BLaER1 (cell line): ENCODE measurements around the gene INPP5A.

Experiments
- H3K27ac ChIP-seq: shearing (Covaris generic); formaldehyde crosslinking; 2 replicates; pipeline ENCODE4 v1.8.1; 2022
- H3K27me3 ChIP-seq: shearing (Covaris generic); formaldehyde crosslinking; 2 replicates; pipeline ENCODE4 v1.8.1; 2022
- H3K36me3 ChIP-seq: shearing (Covaris generic); formaldehyde crosslinking; 2 replicates; pipeline ENCODE4 v1.8.1; 2022
- H3K4me1 ChIP-seq: shearing (Covaris generic); formaldehyde crosslinking; 2 replicates; pipeline ENCODE4 v1.8.1; 2022
- H3K4me2 ChIP-seq: shearing (Covaris generic); formaldehyde crosslinking; 2 replicates; pipeline ENCODE4 v1.8.1; 2022
- H3K4me3 ChIP-seq: shearing (Covaris generic); formaldehyde crosslinking; 2 replicates; pipeline ENCODE4 v1.8.1; 2022
- H3K9ac ChIP-seq: shearing (Covaris generic); formaldehyde crosslinking; 2 replicates; pipeline ENCODE4 v1.8.1; 2022
- H3K9me3 ChIP-seq: shearing (Covaris generic); formaldehyde crosslinking; 2 replicates; pipeline ENCODE4 v1.8.1; 2022
- H4K20me1 ChIP-seq: shearing (Covaris generic); formaldehyde crosslinking; 2 replicates; pipeline ENCODE4 v1.8.1; 2022
- Cebpa-rat ChIP-seq: shearing (Covaris generic); IDR thresholded peaks from 2 replicates; pipeline ENCODE4 v1.8.1; 2022

The INPP5A gene

DNA sequence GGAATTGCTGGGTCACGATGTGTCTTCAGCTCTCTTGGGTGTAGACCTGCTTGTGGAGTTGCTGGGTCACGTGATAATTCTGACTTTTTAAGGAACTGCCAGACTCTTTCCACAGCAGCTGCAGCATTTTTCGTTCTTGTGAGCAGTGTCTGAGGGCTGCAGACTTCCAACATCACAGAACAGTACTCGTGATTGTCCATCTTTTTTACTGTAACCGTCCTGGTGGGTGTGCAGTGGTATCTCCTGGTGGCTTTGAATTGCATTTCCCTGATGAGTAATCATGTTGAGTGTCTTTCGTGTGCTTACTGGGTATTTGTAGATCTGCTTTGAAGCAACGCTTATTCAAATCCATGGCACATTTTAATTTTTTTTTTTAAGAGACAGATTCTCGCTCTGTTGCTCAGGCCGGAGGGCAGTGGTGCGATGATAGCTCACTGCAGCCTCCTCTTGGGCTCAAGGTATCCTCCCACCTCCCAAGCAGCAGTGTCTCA, 22.7 kb downstream of the INPP5A start:
- Histone ChIP-seq H3K9ac (no peak overlapping the region), H4K20me1 (peaks cover 99% of the 10 kb centered on the region), H3K36me3 (no peaks in the 10 kb centered on the region; the same call in 1 of the 2 replicates), H3K4me3 (no peak overlapping the region), H3K4me1 (peaks cover 100% of the 10 kb centered on the region), H3K9me3 (no peaks in the 10 kb centered on the region), H3K4me2 (peak overlapping the region; percentile 97), H3K27ac (no peak overlapping the region), H3K27me3 (0 out of 2 replicates have a peak, but pooled peaks cover 4% of the 10 kb centered on the region)
- no peak for TF ChIP-seq Cebpa-rat

DNA sequence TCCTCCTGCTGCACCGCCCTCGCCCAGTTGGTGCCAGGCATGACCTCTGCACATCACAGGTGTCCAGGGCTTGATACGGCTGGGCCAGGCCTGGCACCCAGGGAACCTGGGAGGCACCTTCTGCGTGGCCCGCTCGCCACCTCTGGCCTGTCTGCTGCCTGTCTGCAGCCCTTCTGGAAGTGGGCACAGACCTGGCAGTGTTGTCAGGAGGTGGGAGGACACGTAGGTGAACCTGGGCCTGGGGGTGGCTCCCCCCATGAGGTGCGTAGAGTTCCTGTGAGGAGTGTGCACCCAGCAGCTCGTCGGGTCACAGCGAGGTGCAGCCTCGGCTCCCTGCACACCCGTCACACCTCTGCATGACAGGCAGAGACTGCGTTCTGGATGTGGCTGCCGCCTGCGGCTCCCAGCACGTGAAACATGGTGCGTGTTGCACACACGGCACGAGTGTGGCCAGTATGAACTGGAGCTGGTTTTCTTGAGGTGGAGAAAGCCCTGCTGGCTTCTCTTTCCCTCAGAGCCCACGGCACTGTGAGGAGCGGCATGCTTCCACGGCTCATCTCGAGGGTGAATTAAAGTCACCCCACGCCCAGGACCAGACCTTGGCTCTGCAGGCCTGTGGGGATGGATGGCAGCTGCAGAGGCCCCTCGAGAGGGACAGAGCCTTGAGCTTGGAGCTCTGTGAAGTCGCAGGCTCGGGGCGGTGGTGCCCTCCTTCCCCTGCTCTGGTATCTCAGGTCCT, 24.8 kb downstream of the INPP5A start:
- Histone ChIP-seq H3K9me3 (no peaks in the 10 kb centered on the region), H3K9ac (no peak overlapping the region), H3K27ac (no peak overlapping the region), H3K4me1 (peaks cover 95% of the 10 kb centered on the region), H3K4me2 (peak overlapping the region; percentile 97), H3K36me3 (no peaks in the 10 kb centered on the region; the same call in 1 of the 2 replicates), H4K20me1 (peaks cover 99% of the 10 kb centered on the region), H3K4me3 (no peak overlapping the region), H3K27me3 (0 out of 2 replicates have a peak, but pooled peaks cover 4% of the 10 kb centered on the region)
- no peak for TF ChIP-seq Cebpa-rat

DNA sequence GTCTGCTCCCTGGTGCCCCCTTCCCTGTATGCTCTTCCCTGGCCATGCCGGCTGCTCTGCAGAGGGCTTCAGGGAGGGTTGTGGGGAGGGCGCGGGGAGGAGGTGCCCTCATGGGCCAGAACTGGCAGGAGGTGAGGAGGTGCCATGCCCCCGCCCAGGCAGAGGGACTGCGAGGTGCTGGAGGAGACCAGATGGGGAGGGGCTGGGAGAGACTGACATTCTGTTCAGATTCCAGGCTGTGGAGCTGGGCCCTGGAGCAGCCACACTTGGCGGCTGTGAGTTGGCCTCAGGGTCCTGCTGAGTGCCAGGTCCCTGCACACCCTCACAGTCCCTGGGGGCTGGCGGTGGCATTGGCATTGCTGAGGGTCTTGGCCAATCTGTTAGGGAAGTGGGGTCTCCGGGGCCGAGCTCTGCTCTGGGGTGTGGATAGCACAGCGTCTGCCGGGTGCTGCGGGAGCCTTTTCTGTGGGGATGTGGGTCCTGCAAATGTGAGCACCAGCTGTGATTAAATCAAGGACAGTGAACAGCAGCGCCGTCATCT, 25.4 kb downstream of the INPP5A start:
- Histone ChIP-seq H4K20me1 (peaks cover 99% of the 10 kb centered on the region), H3K27ac (no peak overlapping the region), H3K4me2 (peak overlapping the region; percentile 97), H3K4me3 (no peak overlapping the region), H3K27me3 (0 out of 2 replicates have a peak, but pooled peaks cover 4% of the 10 kb centered on the region), H3K36me3 (no peaks in the 10 kb centered on the region; the same call in 1 of the 2 replicates), H3K4me1 (peaks cover 89% of the 10 kb centered on the region), H3K9me3 (no peaks in the 10 kb centered on the region), H3K9ac (no peak overlapping the region)
- no peak for TF ChIP-seq Cebpa-rat

DNA sequence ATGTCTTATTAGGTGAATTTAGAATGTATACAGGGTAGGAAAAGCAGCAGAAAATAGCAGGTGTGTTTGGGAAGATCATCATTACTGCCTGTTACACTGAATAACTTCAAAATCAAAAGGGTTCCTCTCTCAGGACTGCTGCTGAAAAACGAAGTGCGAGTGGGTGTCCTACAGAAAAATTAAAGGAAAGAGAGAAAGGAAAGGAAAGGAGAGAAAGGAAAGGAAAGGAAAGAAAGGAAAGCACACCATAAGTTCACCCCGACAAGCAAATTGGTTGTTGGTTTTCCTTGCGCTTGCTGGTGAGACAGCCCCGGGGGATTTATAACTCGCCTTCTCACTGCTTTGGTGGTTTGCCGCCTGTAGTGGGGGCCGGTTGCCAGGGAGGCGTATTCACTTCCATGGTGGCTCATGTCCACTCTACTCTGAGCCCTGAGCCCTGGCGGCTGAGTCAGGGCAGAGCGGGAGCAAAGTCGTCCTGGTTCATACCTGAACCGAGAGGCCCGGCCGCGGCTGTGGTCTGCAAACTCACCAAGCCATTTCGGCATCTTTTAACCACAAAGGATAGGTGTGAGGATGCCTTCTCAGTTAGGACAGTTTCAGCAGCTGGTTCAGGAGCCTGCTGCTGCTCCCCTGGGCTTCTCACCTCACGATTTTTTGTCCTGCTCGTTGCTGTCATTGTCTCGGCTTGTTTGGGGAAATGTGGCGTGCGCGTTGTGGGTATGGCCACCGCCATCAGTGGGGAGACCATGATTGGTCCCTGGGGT, 26.1 kb downstream of the INPP5A start:
- TF ChIP-seq Cebpa-rat: no peak
- peak overlapping the region; percentile 22; the same call in 1 of the 2 replicates for H3K27ac ChIP-seq
- H3K9me3 ChIP-seq: no peaks in the 10 kb centered on the region
- peak overlapping the region; percentile 48 for H3K4me3 ChIP-seq
- H3K4me2 ChIP-seq: peak overlapping the region; percentile 97
- H3K36me3 ChIP-seq: no peaks in the 10 kb centered on the region; the same call in 1 of the 2 replicates
- peaks cover 99% of the 10 kb centered on the region for H4K20me1 ChIP-seq
- H3K4me1 ChIP-seq: peaks cover 83% of the 10 kb centered on the region
- H3K9ac ChIP-seq: no peak overlapping the region
- 0 out of 2 replicates have a peak, but pooled peaks cover 4% of the 10 kb centered on the region for H3K27me3 ChIP-seq

DNA sequence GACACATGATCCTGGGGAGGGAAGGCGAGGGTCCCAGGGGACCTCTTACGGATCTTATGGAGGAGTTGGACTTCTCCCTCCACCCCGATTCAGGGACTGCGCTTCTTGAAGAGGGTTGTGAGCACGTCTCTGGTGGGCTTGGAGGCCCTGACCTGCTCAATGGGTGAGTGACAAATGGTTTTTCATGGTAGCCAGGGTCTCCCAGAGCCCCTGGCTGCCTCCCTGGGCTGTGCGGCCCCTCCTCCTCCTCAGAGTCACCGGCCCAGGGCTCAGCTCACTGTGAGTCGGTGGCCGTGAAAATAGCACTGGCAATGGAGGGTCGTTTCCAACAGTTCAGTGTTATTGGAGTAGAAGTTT, 26.6 kb downstream of the INPP5A start:
- H3K4me1 ChIP-seq: peaks cover 77% of the 10 kb centered on the region
- TF ChIP-seq Cebpa-rat: no peak
- H3K9ac ChIP-seq: no peak overlapping the region
- H3K36me3 ChIP-seq: no peaks in the 10 kb centered on the region
- H3K27ac ChIP-seq: peak overlapping the region; percentile 22; the same call in 1 of the 2 replicates
- peaks cover 99% of the 10 kb centered on the region for H4K20me1 ChIP-seq
- peak overlapping the region; percentile 48; the same call in 1 of the 2 replicates for H3K4me3 ChIP-seq
- peak overlapping the region; percentile 97 for H3K4me2 ChIP-seq
- H3K27me3 ChIP-seq: 0 out of 2 replicates have a peak, but pooled peaks cover 4% of the 10 kb centered on the region
- no peaks in the 10 kb centered on the region for H3K9me3 ChIP-seq

DNA sequence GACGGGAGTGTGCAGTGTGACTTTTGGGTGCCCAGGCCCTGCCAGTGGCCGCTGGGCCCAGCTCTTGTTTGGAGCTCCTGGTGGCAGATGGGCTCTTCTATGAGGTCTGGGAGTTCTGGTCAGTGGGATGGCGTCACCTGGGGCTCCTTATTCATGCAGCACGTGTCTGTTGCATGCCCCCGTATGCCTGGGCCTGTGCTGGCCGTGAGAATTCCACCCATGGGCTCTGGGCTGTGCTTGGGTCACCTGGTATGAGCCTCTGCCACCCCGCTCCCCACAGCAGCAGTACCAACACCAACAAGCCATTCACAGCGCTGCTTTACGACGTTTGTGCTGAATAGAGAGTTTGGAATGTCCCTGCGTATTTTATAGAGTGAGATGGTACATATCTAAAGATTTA, 27.1 kb downstream of the INPP5A start:
- Histone ChIP-seq H3K9me3 (no peaks in the 10 kb centered on the region), H3K36me3 (no peaks in the 10 kb centered on the region), H4K20me1 (peaks cover 99% of the 10 kb centered on the region), H3K4me1 (peaks cover 72% of the 10 kb centered on the region), H3K27me3 (0 out of 2 replicates have a peak, but pooled peaks cover 4% of the 10 kb centered on the region), H3K4me2 (peak overlapping the region; percentile 97), H3K9ac (no peak overlapping the region), H3K27ac (no peak overlapping the region), H3K4me3 (no peak overlapping the region)
- no peak for TF ChIP-seq Cebpa-rat

DNA sequence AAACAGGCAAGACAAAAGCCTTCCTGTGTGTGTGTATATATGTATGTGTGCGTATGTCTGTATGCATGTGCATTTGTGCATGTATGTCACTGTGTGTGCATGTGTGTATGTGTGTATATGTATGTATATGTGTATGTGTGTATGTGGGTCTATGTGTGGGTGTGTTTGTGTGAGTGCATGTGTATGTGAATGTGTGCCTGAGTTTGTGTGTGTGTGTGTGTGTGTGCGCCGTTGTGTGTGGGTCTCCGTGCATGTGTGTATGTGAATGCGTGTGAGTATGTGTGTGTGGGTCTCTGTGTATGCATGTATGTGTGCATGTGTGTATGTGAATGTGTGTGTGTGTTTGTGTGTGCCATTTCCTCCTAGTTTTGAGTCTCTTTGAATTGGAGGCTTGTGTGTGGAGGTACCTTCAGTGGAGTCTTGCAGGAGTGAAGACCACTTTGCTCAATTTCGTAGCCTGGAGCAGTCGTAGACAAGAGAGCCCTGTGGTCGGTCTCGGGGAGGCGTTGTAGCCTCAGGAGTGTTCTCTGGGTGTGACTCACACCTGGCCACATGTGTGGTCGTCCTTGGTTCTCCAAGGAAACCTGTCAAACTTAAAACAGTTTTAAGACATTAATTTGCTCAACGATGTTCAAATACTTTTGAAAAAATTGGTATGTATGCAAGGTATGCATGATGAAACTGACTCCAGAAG, 28.1 kb downstream of the INPP5A start:
- Histone ChIP-seq H4K20me1 (peaks cover 99% of the 10 kb centered on the region), H3K4me1 (peaks cover 69% of the 10 kb centered on the region), H3K27me3 (0 out of 2 replicates have a peak, but pooled peaks cover 4% of the 10 kb centered on the region), H3K9me3 (no peaks in the 10 kb centered on the region), H3K36me3 (no peaks in the 10 kb centered on the region), H3K9ac (no peak overlapping the region), H3K27ac (no peak overlapping the region), H3K4me2 (peak overlapping the region; percentile 97; the same call in 1 of the 2 replicates), H3K4me3 (no peak overlapping the region)
- no peak for TF ChIP-seq Cebpa-rat

DNA sequence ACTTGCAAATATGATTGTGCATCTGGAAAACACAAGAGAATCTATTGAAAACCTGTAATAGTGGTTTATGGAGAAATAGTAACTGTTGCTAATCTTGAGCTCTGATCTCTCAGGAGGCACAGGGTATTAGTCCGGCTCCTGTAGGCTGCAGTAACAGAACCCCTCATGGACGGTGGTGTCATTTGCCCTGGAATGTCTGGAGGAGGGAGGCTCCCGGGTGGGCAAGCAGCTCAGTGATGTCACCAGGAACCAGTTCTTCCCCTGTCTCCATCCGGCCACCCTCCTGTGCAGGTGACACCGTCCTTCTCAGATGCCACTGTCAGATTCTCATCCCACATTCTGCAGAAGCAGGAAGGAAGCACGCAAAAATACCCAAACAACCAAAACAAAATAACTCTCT, 29.3 kb downstream of the INPP5A start:
- no peaks in the 10 kb centered on the region for H3K9me3 ChIP-seq
- no peak for TF ChIP-seq Cebpa-rat
- H3K4me3 ChIP-seq: no peak overlapping the region
- peaks cover 100% of the 10 kb centered on the region for H4K20me1 ChIP-seq
- H3K27ac ChIP-seq: no peak overlapping the region
- H3K36me3 ChIP-seq: no peaks in the 10 kb centered on the region
- no peak overlapping the region for H3K9ac ChIP-seq
- no peak overlapping the region for H3K4me2 ChIP-seq
- peaks cover 69% of the 10 kb centered on the region for H3K4me1 ChIP-seq
- H3K27me3 ChIP-seq: 0 out of 2 replicates have a peak, but pooled peaks cover 4% of the 10 kb centered on the region

DNA sequence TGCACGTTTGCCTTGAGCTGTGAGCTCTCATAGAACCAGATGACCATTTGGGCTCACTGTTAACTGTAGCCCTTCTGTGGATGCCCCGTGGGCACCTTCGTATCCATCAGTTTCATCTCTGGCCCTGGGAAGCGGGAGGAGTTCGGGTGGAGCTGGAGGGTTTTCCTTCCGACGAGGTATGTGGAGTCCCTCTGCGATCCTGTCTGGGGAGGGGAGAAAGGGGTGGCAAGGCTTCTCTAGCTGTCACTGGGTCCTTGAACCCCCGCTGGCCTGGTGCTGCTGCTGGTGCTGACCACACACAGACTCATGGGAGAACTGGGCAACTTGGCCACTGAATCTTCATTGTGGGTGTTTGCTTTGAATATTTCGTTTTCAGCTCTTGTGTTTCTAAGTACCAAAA, 32.7 kb downstream of the INPP5A start:
- Histone ChIP-seq H3K36me3 (no peaks in the 10 kb centered on the region), H3K4me1 (peaks cover 69% of the 10 kb centered on the region), H3K4me2 (peak overlapping the region; percentile 85), H3K4me3 (no peak overlapping the region), H3K9me3 (no peaks in the 10 kb centered on the region), H3K27ac (no peak overlapping the region), H4K20me1 (peaks cover 95% of the 10 kb centered on the region), H3K9ac (no peak overlapping the region), H3K27me3 (no peaks in the 10 kb centered on the region)
- no peak for TF ChIP-seq Cebpa-rat
